ENCODE data around the gene TPM2. TPM values are rescaled to one million over a fixed set of nuclear protein-coding genes. Genes with fewer than 3 reads are reported as not detected.
A peak's percentile ranks its signal among the peaks of the same experiment; 100 is the strongest.
"Not testable (repeated sequence)": the region's sequence is repeated elsewhere in the genome, so short reads cannot be mapped to it uniquely, and the experiment has no call there.

TPM2 gene
- total and polyA plus RNA-seq, 2 experiments from 2014 or later = 645 to 1,591 TPM

DNA sequence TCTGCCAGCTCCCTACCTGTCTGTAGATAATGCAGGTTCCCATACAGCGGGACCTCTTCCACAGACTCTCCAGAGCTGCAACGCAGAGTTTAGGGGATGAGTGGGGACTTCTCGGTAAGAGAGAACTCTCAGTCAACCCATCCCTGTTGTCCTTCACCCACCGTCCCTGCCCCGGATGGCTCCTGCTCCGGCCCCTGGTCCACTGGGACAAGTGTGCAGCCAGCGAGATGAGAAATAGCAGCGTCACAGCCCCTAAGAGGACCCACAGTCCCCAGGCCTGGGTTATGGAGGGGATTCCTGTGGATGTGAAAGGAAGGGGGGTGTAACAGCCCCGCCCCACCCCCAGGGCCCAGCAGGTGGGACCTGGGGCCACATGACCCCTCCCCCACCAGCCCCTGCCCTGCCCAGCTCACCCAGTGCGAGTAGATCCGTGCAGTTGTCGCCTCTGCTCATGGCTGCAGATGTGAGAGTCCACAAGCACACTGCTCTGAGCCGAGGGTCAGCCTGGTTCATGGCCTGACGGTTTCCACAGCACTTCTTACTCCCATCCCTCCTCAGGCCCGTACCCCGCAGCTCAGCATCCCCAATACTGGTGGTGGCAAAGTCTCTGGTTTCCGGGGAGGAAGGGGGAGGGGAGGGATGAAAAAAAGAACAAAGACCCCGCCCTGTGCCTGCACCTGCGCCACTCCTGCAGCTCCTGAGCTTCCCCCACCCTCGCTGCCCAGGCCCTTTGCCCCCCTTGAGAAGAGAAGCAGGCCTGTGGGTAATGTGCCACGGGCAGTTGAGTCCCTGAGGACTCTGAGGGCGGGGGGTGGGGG lies 39.2 kb downstream of the TPM2 start, which contains the start of gene SIT1:
Gene SIT1, minus strand, starts transcription at position 591 of the 818 bp plus-strand sequence. Its CDS starts 78 bp downstream, at position 513.
- Histone ChIP-seq H3K36me3 (no peaks in the 10 kb centered on the region), H3K4me1 (ENCODE audit: low read depth) (peaks cover 8% of the 10 kb centered on the region), H3K27ac (no peak within 1 kb of the TSS), H3K27me3 (no peaks in the 10 kb centered on the region), H3K4me3 (no peak within 1 kb of the TSS), H3K9me3 (ENCODE audit: low read depth) (no peaks in the 10 kb centered on the region)
- DNase-seq (ENCODE audit: low read depth in 1 of 2, low spot score in 1 of 2) = no peak
- no peak for TF ChIP-seq CTCF (IDR thresholded peaks at IDR 0.05; ENCODE audit: low read depth, low read length)

- Histone ChIP-seq H3K4me3 (no peak overlapping the region), H3K27me3 (no peaks in the 10 kb centered on the region), H3K4me1 (ENCODE audit: low read depth) (peaks cover 9% of the 10 kb centered on the region), H3K36me3 (no peaks in the 10 kb centered on the region), H3K27ac (no peak overlapping the region), H3K9me3 (ENCODE audit: low read depth) (no peaks in the 10 kb centered on the region)
- no peak for TF ChIP-seq CTCF (IDR thresholded peaks at IDR 0.05; ENCODE audit: low read depth, low read length)
- peak in 1 of 2 donors; percentile 56 for DNase-seq (ENCODE audit: low read depth in 1 of 2, low spot score in 1 of 2)
Measured at GRCh38 chr9:35649431-35650340, 40.0 kb downstream of the TPM2 start.

GRCh38 chr9:35646533-35647265 lies 43.0 kb downstream of the TPM2 start:
- Histone ChIP-seq H3K4me1 (ENCODE audit: low read depth) (peaks cover 9% of the 10 kb centered on the region), H3K27me3 (no peaks in the 10 kb centered on the region), H3K27ac (peak overlapping the region; percentile 90), H3K9me3 (ENCODE audit: low read depth) (no peaks in the 10 kb centered on the region), H3K36me3 (no peaks in the 10 kb centered on the region), H3K4me3 (peak overlapping the region; percentile 53)
- TF ChIP-seq CTCF (IDR thresholded peaks at IDR 0.05; ENCODE audit: low read depth, low read length) = peak; percentile 84
- peak; percentile 93 to 95 for DNase-seq (ENCODE audit: low read depth in 1 of 2, low spot score in 1 of 2)

GRCh38 chr9:35646153-35646532 lies 43.6 kb downstream of the TPM2 start:
- Histone ChIP-seq H3K9me3 (ENCODE audit: low read depth) (no peaks in the 10 kb centered on the region), H3K4me1 (ENCODE audit: low read depth) (peaks cover 9% of the 10 kb centered on the region), H3K36me3 (no peaks in the 10 kb centered on the region), H3K27ac (peak overlapping the region; percentile 90), H3K4me3 (peak overlapping the region; percentile 53), H3K27me3 (no peaks in the 10 kb centered on the region)
- no peak for TF ChIP-seq CTCF (IDR thresholded peaks at IDR 0.05; ENCODE audit: low read depth, low read length)
- peak; percentile 30 to 57 for DNase-seq (ENCODE audit: low read depth in 1 of 2, low spot score in 1 of 2)

GRCh38 chr9:35645736-35646135 lies 44.0 kb downstream of the TPM2 start:
- Histone ChIP-seq H3K27ac (peak overlapping the region; percentile 90), H3K4me3 (peak overlapping the region; percentile 53)
- not testable (repeated sequence) for H3K27me3 ChIP-seq; DNase-seq (ENCODE audit: low read depth in 1 of 2, low spot score in 1 of 2); H3K36me3 ChIP-seq; H3K9me3 ChIP-seq (ENCODE audit: low read depth); H3K4me1 ChIP-seq (ENCODE audit: low read depth)
